IMR-90 (cell line): Measurements from ENCODE around the gene ASB13. TPM values are rescaled to one million over a fixed set of nuclear protein-coding genes. Genes with fewer than 3 reads are reported as not detected.
A peak's percentile ranks its signal among the peaks of the same experiment; 100 is the strongest.

ENCODE experiments used
- ATAC-seq: fragments of 200-7000 bp; cut with Tn5 transposase; 2 replicates; pipeline ENCODE4 v1.9.1; 2020; ENCODE audit warnings: low read depth, mild to moderate bottlenecking, moderate library complexity
- BruUV-seq: library from RNA; stranded (reverse); fragments of 400-500 nt; replicated peaks from 2 replicates; lab custom pipeline; 2021; lab: Mats Ljungman, UMichigan
- CTCF ChIA-PET: fragments of 300-600 bp; formaldehyde crosslinking; extraction: SDS; loops from one replicate; lab custom pipeline; 2021; ENCODE audit warnings: antibody characterized with exemption; lab: Yijun Ruan, JAX
- POLR2A ChIA-PET: fragments of 300-600 bp; sonication (Branson Sonifier 250); formaldehyde crosslinking; loops from one replicate; lab custom pipeline; 2022; ENCODE audit warnings: antibody characterized with exemption; ENCODE audit not compliant: unreplicated experiment; lab: Charles Lee
- DNase-seq: peaks from one replicate; pipeline ENCODE4 v3.0.0; 2013
- H2AFZ ChIP-seq: replicated peaks from 2 replicates; pipeline ENCODE3; 2013; ENCODE audit warnings: low read length, mild to moderate bottlenecking; ENCODE audit not compliant: poor library complexity
- H2AK5ac ChIP-seq: 2 replicates; pipeline ENCODE4 v1.6.1; 2013; ENCODE audit warnings: low read depth, low read length, inconsistent platforms
- H2AK9ac ChIP-seq: replicated peaks from 2 replicates; pipeline ENCODE3; 2013; ENCODE audit warnings: mild to moderate bottlenecking, low read depth, low read length, moderate library complexity; ENCODE audit not compliant: poor library complexity
- H2BK120ac ChIP-seq: 2 replicates; pipeline ENCODE4 v1.6.1; 2013; ENCODE audit warnings: low read depth, low read length, inconsistent platforms
- H2BK15ac ChIP-seq: 3 replicates; pipeline ENCODE4 v1.6.1; 2013; ENCODE audit warnings: low read depth, low read length, inconsistent platforms
- H2BK20ac ChIP-seq: 2 replicates; pipeline ENCODE4 v1.6.1; 2013; ENCODE audit warnings: low read depth, mild to moderate bottlenecking, inconsistent platforms, low read length, moderate library complexity
- H2BK5ac ChIP-seq: 2 replicates; pipeline ENCODE4 v1.6.1; 2013; ENCODE audit warnings: mild to moderate bottlenecking, low read depth, low read length, inconsistent platforms; ENCODE audit not compliant: poor library complexity, severe bottlenecking
- H3K14ac ChIP-seq: replicated peaks from 2 replicates; pipeline ENCODE4 v1.6.1; 2013; ENCODE audit warnings: low read depth, low read length, inconsistent platforms
- H3K18ac ChIP-seq: 2 replicates; pipeline ENCODE4 v1.6.1; 2013; ENCODE audit warnings: low read depth, low read length, control low read depth
- H3K23ac ChIP-seq: 2 replicates; pipeline ENCODE4 v1.6.1; 2013; ENCODE audit warnings: low read depth, low read length, inconsistent platforms
- H3K27ac ChIP-seq: 2 replicates; pipeline ENCODE4 v1.5.1; 2013; ENCODE audit warnings: mild to moderate bottlenecking, control low read depth, low read length; ENCODE audit not compliant: insufficient read depth
- H3K27me3 ChIP-seq: 2 replicates; pipeline ENCODE4 v1.6.1; 2013; ENCODE audit warnings: low read length; ENCODE audit not compliant: control insufficient read depth, insufficient read depth
- H3K36me3 ChIP-seq: 2 replicates; pipeline ENCODE4 v1.6.1; 2013; ENCODE audit warnings: low read length, mixed read lengths; ENCODE audit not compliant: control insufficient read depth, insufficient read depth
- H3K4ac ChIP-seq: 2 replicates; pipeline ENCODE4 v1.6.1; 2013; ENCODE audit warnings: low read depth, low read length, inconsistent platforms
- H3K4me1 ChIP-seq: 2 replicates; pipeline ENCODE4 v1.6.1; 2013; ENCODE audit warnings: low read length, mixed read lengths; ENCODE audit not compliant: control insufficient read depth, insufficient read depth
- H3K4me2 ChIP-seq: 2 replicates; pipeline ENCODE4 v1.6.1; 2013; ENCODE audit warnings: low read depth, mild to moderate bottlenecking, control low read depth, low read length, moderate library complexity
- H3K4me3 ChIP-seq: 2 replicates; pipeline ENCODE4 v1.5.1; 2013; ENCODE audit warnings: low read depth, mild to moderate bottlenecking, control low read depth, low read length, moderate library complexity; ENCODE audit not compliant: insufficient read depth
- H3K56ac ChIP-seq: 2 replicates; pipeline ENCODE4 v1.6.1; 2013; ENCODE audit warnings: low read length, inconsistent platforms; ENCODE audit not compliant: insufficient read depth; ENCODE audit errors: extremely low read depth
- H3K79me1 ChIP-seq, 2 experiments: 2 replicates each; pipeline ENCODE4 v1.6.1; 2013; ENCODE audit warnings: low read length in 2 of 2, inconsistent platforms in 1 of 2, low read depth in 1 of 2
- H3K9ac ChIP-seq: 2 replicates; pipeline ENCODE4 v1.6.1; 2013; ENCODE audit warnings: low read depth, low read length, control low read depth
- H3K9me1 ChIP-seq: 2 replicates; pipeline ENCODE4 v1.6.1; 2013; ENCODE audit warnings: low read length, inconsistent platforms; ENCODE audit not compliant: insufficient read depth
- H3K9me3 ChIP-seq: 2 replicates; pipeline ENCODE4 v1.6.1; 2013; ENCODE audit warnings: low read length; ENCODE audit not compliant: control insufficient read depth, insufficient read depth
- H4K20me1 ChIP-seq: 2 replicates; pipeline ENCODE4 v1.6.1; 2013; ENCODE audit warnings: low read length, inconsistent platforms; ENCODE audit not compliant: insufficient read depth
- H4K5ac ChIP-seq: 2 replicates; pipeline ENCODE4 v1.6.1; 2013; ENCODE audit warnings: mild to moderate bottlenecking, low read depth, low read length, control low read depth
- H4K8ac ChIP-seq, 2 experiments: 2 replicates each; pipeline ENCODE4 v1.6.1; 2013; ENCODE audit warnings: low read depth in 2 of 2, low read length in 2 of 2, control low read depth in 1 of 2, inconsistent platforms in 1 of 2
- H4K91ac ChIP-seq: 2 replicates; pipeline ENCODE4 v1.6.1; 2013; ENCODE audit warnings: low read depth, low read length, inconsistent platforms; ENCODE audit not compliant: insufficient read depth
- POLR2A ChIP-seq: IDR thresholded peaks from 2 replicates; pipeline ENCODE4 v1.6.1; 2012; ENCODE audit warnings: mild to moderate bottlenecking, low read depth, low read length
- RCOR1 ChIP-seq: IDR thresholded peaks from 2 replicates; pipeline ENCODE4 v1.6.1; 2012; ENCODE audit warnings: mild to moderate bottlenecking, low read length, improper control_type of control experiment; ENCODE audit not compliant: insufficient replicate concordance
- WGBS, 2 experiments: methylation state at CpG; one replicate each; pipeline versions ENCODE4 v1.1.5 to v1.1.7; 2013; ENCODE audit warnings: missing lambda C conversion rate in 2 of 2; ENCODE audit not compliant: insufficient read length in 1 of 2; ENCODE audit errors: extremely low coverage in 2 of 2; 5-methylcytosine and 5-hydroxymethylcytosine counted together
- dilution Hi-C: fragments of 300-500 bp; cut with HindIII; formaldehyde crosslinking; loops from one replicate; pipeline ENCODE4 v1.14.3; 2018; ENCODE audit warnings: low sequenced_read_pairs; ENCODE audit not compliant: unreplicated experiment
- in situ Hi-C: fragments of 300-500 bp; cut with MboI; formaldehyde crosslinking; loops from 3 replicates; pipeline ENCODE4 v1.14.3; 2019; ENCODE audit warnings: low sequenced_read_pairs, inconsistent platforms, mixed read lengths
- intact Hi-C: fragments of 100-400 bp; cut with micrococcal nuclease; formaldehyde crosslinking; loops from 2 replicates; pipeline ENCODE4 v1.10.0; 2022
- polyA plus RNA-seq, 3 experiments: library from polyadenylated mRNA; depleted of rRNA; stranded (reverse); fragments of >200 nt; gene quantifications; 2 replicates each; pipeline ENCODE4 v1.2.3, GENCODE V29; 2012; ENCODE audit warnings: low replicate concordance in 1 of 3
- total RNA-seq: library from RNA; depleted of rRNA; stranded (reverse); fragments of >200 nt; gene quantifications from 2 replicates; pipeline ENCODE4 v1.2.3, GENCODE V29; 2012

ASB13 gene
- total and polyA plus RNA-seq, 2 of the 4 experiments (the other 2 are of a cell fraction) = 4.6 to 6.3 TPM

- no peak for TF ChIP-seq RCOR1
These were observed 63.1 kb downstream of the ASB13 start (continued) for GRCh38 chr10:5603091-5603847.

GRCh38 chr10:5601826-5602495 is 64.4 kb downstream of the ASB13 start:
- TF ChIP-seq POLR2A = no peak
- H4K8ac ChIP-seq = no peak overlapping the region
- H3K9me1 ChIP-seq = peaks cover 6% of the 10 kb centered on the region; the same call in 1 of the 2 replicates
- H2BK5ac ChIP-seq = no peak overlapping the region
- no peak overlapping the region for H4K91ac ChIP-seq
- no peak overlapping the region for H3K27ac ChIP-seq
- no peaks in the 10 kb centered on the region for H4K20me1 ChIP-seq
- ChIA-PET POLR2A (interaction anchor here (0.7 kb wide), 1 partner anchor 154 kb away, joined by 5 read pairs; no protein-coding TSS in a partner anchor), CTCF (no interaction called here)
- H3K36me3 ChIP-seq = no peaks in the 10 kb centered on the region
- DNase-seq (no peak), ATAC-seq (no peak)
- dilution Hi-C loops (no loop called here), in situ Hi-C loops (loop anchor here (25.0 kb wide), 1 partner anchor 765 kb away; the partner anchor contains the start of gene AKR1E2), intact Hi-C loops (no loop called here)
- H2BK15ac ChIP-seq = no peak overlapping the region
- H2BK20ac ChIP-seq = no peak overlapping the region
- H2AK9ac ChIP-seq = peak overlapping the region; percentile 31
- no peak overlapping the region for H3K4ac ChIP-seq
- H3K23ac ChIP-seq = no peak overlapping the region
- WGBS, 2 experiments = 75% methylated on average over 2 of the region's 11 CpGs; no CpG with 5 or more reads in 1 of the 2 experiments
- H3K14ac ChIP-seq = no peak overlapping the region
- no peak overlapping the region for H3K9ac ChIP-seq
- H3K79me1 ChIP-seq = no peaks in the 10 kb centered on the region
- H3K4me1 ChIP-seq = peaks cover 2% of the 10 kb centered on the region
- H2AFZ ChIP-seq = peak overlapping the region; percentile 24
- no peak overlapping the region for H2BK120ac ChIP-seq
- H3K4me2 ChIP-seq = no peak overlapping the region
- H3K56ac ChIP-seq = no peak overlapping the region
- no peak overlapping the region for H3K18ac ChIP-seq
- no TSS peak for BruUV-seq
- no peak overlapping the region for H3K4me3 ChIP-seq
- no peak overlapping the region for H4K5ac ChIP-seq
- H2AK5ac ChIP-seq = no peak overlapping the region
- H3K27me3 ChIP-seq = no peaks in the 10 kb centered on the region
- H3K9me3 ChIP-seq = no peaks in the 10 kb centered on the region
